Measurements from ENCODE around the gene SPATS2L.

GRCh38 chr2:200443376-200443775 is 136.9 kb downstream of the SPATS2L start:
- TF ChIP-seq, protein P1, sequence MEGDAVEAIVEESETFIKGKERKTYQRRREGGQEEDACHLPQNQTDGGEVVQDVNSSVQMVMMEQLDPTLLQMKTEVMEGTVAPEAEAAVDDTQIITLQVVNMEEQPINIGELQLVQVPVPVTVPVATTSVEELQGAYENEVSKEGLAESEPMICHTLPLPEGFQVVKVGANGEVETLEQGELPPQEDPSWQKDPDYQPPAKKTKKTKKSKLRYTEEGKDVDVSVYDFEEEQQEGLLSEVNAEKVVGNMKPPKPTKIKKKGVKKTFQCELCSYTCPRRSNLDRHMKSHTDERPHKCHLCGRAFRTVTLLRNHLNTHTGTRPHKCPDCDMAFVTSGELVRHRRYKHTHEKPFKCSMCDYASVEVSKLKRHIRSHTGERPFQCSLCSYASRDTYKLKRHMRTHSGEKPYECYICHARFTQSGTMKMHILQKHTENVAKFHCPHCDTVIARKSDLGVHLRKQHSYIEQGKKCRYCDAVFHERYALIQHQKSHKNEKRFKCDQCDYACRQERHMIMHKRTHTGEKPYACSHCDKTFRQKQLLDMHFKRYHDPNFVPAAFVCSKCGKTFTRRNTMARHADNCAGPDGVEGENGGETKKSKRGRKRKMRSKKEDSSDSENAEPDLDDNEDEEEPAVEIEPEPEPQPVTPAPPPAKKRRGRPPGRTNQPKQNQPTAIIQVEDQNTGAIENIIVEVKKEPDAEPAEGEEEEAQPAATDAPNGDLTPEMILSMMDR (IDR thresholded peaks at IDR 0.05) = no peak
- no peak for TF ChIP-seq POLR2A (IDR thresholded peaks at IDR 0.05)
